ENCODE data around the gene ZKSCAN8.

ZKSCAN8 gene

DNA sequence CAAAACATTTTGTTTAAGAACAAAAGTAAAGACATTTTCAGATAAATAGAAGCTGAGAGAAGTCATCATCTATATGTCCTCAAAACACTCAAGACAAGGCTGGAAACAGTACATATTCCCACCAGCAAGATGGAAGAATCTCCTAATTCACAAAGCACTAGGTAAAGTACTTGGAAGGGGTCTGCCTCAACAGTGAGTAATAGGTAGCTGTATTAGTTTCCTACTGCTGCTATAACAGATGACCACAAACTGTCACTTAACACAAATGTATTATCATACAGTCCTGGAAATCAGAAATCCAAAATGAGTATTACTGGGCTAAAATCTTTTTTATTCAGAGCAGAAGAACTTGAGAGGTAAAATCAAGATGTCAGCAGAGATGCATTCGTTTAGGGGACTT lies 40.6 kb downstream of the ZKSCAN8 start:
- DNase-seq = no peak
- in situ Hi-C loops (cut with MboI; ENCODE audit: low pct_unique_long_range_greater_than_20kb, low sequenced_read_pairs) = no loop called here

DNA sequence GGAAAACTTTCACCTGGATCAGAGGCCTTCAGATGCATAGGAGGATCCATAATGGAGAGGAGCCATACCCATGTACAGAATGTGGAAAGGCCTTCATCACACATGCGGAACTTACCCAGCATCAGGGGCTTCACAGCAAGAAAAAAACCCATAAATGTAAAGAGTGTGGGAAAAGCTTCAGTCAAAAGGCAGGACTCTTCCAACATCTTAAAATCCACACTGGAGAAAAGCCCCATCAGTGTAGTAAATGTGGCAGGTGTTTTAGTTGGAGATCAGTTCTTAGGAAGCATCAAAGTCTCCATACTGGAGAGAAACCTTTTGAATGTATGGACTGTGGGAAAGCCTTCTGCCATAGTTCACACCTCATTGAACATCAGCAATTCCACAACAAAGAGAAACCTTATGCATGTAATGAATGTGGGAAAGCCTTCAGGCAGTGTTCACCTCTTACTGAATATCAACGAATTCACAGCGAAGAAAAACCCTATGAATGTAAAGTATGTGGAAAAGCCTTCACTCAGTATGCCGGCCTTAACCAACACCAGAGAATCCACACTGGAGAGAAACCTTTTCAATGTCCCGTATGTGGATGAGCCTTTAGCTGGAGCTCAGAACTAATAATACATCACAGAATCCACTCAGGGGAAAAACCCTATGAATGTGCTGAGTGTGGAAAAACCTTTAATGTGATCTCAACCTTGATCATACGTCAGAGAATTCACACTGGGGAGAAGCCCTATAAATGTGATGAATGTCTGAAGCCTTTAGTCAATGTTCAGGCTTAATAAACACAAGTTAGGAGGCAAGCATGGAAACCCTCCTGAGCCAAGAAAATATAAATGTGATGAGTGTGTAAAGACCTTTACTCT lies 46.7 kb downstream of the ZKSCAN8 start:
- peak; percentile 9 for DNase-seq
- in situ Hi-C loops (cut with MboI; ENCODE audit: low pct_unique_long_range_greater_than_20kb, low sequenced_read_pairs) = no loop called here

DNA sequence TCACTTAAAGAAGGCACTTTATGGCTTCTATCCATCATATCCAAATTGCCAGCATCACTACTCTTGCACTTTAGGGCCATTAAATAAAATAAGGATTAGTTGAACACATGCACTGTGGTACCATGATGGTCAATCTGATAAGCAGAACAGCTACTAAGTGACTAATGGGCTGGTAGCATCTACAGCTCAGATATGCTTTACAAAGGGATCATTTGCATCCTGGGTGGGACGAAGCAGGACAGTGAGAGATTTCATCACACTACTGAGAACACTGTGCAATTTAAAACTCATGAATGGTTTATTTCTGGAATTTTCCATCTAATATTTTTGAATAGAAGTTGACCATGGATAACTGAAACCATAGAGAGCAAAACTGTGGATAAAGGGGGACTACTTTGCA lies 58.3 kb downstream of the ZKSCAN8 start:
- in situ Hi-C loops (cut with MboI; ENCODE audit: low pct_unique_long_range_greater_than_20kb, low sequenced_read_pairs) = no loop called here
- no peak for DNase-seq

DNA sequence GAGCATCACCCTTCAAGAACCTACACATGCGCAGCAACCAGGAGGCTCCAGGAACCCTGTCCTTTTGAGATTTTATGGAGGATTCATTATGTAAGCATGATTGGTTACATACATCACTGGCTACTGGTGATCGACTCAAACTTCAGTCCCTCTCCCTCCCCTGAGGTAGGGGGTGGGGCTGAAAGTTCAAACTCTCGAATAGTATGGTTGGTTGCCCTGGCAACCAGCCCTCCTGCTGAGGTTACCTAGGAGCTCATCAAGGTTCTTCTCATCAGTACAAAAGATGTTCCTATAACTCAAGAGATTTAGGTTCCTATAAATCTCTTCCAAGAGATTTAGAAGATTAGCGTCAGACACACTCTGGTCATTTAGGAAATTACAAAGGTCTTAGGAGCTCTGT lies 61.5 kb downstream of the ZKSCAN8 start:
- in situ Hi-C loops (cut with MboI; ENCODE audit: low pct_unique_long_range_greater_than_20kb, low sequenced_read_pairs) = no loop called here
- DNase-seq = no peak

DNA sequence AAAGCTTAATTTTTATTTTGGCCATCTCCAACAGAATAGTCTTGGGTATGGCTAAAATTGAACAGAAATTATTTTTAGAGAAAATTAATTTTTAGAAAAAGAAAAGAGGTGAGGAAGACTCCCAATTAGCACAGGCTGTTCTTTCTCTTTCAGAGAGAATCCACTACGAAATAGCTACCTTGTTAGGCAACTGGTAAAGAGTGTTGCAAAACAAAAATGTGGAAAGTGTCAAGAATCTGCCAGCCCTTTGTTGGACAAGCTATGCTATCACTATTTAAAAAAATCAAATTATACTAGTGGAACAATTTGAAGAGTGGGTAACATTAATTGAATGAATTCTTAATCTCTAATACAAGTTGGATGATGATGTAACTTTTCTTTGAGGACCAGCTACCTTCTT lies 64.2 kb downstream of the ZKSCAN8 start:
- in situ Hi-C loops (cut with MboI; ENCODE audit: low pct_unique_long_range_greater_than_20kb, low sequenced_read_pairs) = no loop called here
- no peak for DNase-seq

DNA sequence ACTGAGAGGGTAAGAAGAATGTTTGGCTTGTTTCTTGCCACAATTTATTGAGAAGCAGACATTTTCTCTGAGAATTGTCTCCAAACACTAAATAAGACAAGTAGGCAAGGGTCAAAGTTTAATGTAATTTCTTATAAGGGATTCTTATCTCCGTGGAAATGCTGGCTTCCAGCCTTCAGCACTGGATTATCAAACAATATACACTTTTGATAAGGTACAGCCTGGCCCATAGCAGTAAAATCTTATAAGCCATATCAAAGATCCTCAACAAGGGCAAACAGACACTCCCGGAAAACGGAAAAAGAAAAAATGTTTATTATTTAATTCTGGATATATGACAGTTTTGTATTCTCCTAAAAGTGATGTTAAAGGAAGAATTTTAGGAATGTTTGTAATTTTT lies 64.8 kb downstream of the ZKSCAN8 start:
- in situ Hi-C loops (cut with MboI; ENCODE audit: low pct_unique_long_range_greater_than_20kb, low sequenced_read_pairs) = no loop called here
- no peak for DNase-seq

DNA sequence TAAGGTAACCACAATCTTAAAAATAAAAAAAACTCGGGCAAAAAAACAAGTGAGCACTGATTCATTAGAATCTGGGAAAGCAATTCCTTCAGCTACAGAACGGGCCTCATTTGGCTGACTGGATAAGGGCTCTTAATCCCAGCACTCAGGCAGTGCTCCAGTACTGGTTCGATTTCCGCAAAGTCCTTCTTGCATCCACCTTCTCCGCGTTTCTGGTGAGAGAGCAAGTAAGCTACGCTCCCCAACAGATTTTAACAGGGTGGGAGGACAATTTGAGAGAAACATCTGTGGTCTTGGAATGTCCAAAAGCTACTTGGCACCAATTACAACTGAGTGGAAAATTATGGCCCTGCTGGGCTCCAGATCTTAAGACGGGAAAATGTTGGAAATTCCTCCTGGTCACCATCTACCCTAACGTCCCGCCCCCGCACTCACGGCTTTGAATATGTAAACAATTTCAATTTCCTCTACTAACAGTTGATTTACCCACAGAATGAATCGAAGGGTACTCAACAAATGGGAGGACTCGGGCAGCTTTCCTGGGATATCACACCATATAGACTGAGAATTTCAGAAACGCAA lies 65.3 kb downstream of the ZKSCAN8 start:
- DNase-seq = no peak
- in situ Hi-C loops (cut with MboI; ENCODE audit: low pct_unique_long_range_greater_than_20kb, low sequenced_read_pairs) = no loop called here

DNA sequence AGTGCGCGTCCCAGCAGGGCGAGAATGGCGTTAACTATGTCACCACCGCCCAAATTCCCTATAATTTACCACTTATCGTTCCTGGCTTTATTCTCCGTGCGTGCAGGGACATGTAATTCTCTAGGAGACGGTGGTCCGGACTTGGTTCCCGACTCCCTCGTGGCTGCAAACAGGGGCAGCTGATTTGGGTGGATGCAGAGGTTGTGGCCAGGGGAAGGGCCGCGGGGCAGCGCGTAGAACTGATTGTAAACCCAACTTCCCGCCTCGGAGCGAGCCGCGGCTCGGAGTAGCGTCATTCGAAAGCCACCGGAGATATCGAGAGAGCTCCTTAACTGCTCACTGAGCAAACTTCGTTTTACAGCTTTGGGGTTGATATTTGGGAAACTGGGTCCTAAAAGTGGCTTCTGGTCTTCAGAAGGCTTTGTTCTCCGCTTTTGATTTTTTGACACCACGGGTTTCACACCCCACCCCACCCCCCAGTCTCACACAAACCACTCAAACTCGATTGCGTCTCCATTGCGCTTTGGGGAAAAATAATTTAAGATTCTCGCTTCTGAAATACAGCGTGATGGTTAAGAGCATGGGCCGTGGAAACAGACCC lies 65.9 kb downstream of the ZKSCAN8 start:
- peak; percentile 34 for DNase-seq
- in situ Hi-C loops (cut with MboI; ENCODE audit: low pct_unique_long_range_greater_than_20kb, low sequenced_read_pairs) = no loop called here

DNA sequence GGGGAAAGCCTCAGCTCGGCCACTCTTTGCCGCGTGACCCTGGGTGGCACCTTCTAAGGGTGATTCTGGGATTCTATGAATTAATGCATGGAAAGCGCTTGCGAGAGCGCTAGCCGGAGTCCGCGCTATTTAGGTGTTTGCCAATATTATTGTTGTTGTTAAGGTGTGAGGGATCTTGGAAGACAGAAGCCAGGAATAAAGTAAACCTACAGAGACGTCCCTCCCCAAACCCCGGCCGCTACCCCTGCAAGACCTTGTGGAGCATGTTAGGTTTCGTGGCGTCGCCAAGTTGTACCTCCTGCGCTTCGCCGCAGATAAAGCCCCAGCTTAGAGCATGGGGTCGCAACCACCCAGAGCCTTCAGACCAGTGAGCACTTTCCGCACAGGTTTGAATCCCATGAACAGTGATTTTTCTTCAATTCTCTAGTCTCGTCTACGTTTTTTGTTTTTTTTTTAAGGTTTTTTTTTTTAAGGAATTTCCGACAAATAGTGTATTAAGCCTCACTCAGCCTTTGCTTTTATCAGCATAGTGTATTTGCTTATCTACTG lies 66.5 kb downstream of the ZKSCAN8 start:
- DNase-seq = no peak
- in situ Hi-C loops (cut with MboI; ENCODE audit: low pct_unique_long_range_greater_than_20kb, low sequenced_read_pairs) = no loop called here

Data from KBM-7 (cell line).